Measurements from ENCODE around the gene OR5K3.

The OR5K3 gene, protein sequence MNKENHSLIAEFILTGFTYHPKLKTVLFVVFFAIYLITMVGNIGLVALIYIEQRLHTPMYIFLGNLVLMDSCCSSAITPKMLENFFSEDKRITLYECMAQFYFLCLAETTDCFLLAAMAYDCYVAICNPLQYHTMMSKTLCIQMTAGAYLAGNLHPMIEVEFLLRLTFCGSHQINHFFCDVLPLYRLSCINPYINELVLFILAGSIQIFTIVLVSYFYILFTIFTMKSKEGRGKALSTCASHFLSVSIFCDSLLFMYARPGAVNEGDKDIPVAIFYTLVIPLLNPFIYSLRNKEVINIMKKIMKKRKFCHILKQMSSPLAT

GRCh38 chr3:98390366-98390765 is at the start of gene OR5K3:
Gene OR5K3 (plus strand): TSS chr3:98390666. CDS start chr3:98390666, 0 bp downstream.
- in situ Hi-C loops (cut with MboI; ENCODE audit: low sequenced_read_pairs, unreplicated experiment) = no loop called here
- no peak for DNase-seq (ENCODE audit: low spot score)
- no peak for TF ChIP-seq CTCF (IDR thresholded peaks at IDR 0.05; ENCODE audit: borderline replicate concordance, control extremely low read depth, extremely low read depth, insufficient read depth, missing control alignments)

GRCh38 chr3:98341758-98342157 is 48.7 kb upstream of the OR5K3 start:
- in situ Hi-C loops (cut with MboI; ENCODE audit: low sequenced_read_pairs, unreplicated experiment) = loop anchor here (25.0 kb wide), 2 partner anchors 471 to 554 kb away; no protein-coding TSS in a partner anchor
- DNase-seq (ENCODE audit: low spot score) = no peak
- no peak for TF ChIP-seq CTCF (IDR thresholded peaks at IDR 0.05; ENCODE audit: borderline replicate concordance, control extremely low read depth, extremely low read depth, insufficient read depth, missing control alignments)

GRCh38 chr3:98343647-98344507 is 46.6 kb upstream of the OR5K3 start:
- peak; percentile 26 for DNase-seq (ENCODE audit: low spot score)
- in situ Hi-C loops (cut with MboI; ENCODE audit: low sequenced_read_pairs, unreplicated experiment) = loop anchor here (25.0 kb wide), 2 partner anchors 468 to 557 kb away; no protein-coding TSS in a partner anchor
- peak; percentile 65 for TF ChIP-seq CTCF (IDR thresholded peaks at IDR 0.05; ENCODE audit: borderline replicate concordance, control extremely low read depth, extremely low read depth, insufficient read depth, missing control alignments)

GRCh38 chr3:98350082-98350481 is 40.4 kb upstream of the OR5K3 start:
- no peak for DNase-seq (ENCODE audit: low spot score)
- in situ Hi-C loops (cut with MboI; ENCODE audit: low sequenced_read_pairs, unreplicated experiment) = loop anchor here (10.0 kb wide), 1 partner anchor 165 kb away; no protein-coding TSS in a partner anchor
- no peak for TF ChIP-seq CTCF (IDR thresholded peaks at IDR 0.05; ENCODE audit: borderline replicate concordance, control extremely low read depth, extremely low read depth, insufficient read depth, missing control alignments)

DNA sequence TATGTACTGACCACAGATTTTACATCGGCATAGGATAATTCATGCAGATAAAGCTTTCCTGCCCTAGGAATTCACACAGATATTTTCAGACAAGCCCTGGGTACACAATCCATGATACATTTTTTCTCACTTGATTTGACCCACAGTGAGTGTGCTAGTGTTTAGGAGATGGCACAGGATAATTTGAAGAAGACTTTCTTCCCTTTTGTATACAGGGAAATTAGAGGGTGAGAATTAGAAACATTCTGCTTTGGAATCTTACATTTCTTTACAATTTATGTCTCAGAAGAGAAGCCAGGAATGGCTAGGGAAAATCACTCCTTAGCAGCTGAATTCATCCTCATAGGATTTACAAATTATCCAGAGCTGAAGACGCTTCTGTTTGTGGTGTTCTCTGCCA is 36.9 kb upstream of the OR5K3 start, which contains the start of gene OR5K4:
OR5K4 (plus strand) TSS at position 301 of the 400 bp plus-strand sequence; CDS start at position 301, 0 bp downstream.
- in situ Hi-C loops (cut with MboI; ENCODE audit: low sequenced_read_pairs, unreplicated experiment) = loop anchor here (10.0 kb wide), 1 partner anchor 161 kb away; no protein-coding TSS in a partner anchor
- TF ChIP-seq CTCF (IDR thresholded peaks at IDR 0.05; ENCODE audit: borderline replicate concordance, control extremely low read depth, extremely low read depth, insufficient read depth, missing control alignments) = no peak
- no peak for DNase-seq (ENCODE audit: low spot score)

DNA sequence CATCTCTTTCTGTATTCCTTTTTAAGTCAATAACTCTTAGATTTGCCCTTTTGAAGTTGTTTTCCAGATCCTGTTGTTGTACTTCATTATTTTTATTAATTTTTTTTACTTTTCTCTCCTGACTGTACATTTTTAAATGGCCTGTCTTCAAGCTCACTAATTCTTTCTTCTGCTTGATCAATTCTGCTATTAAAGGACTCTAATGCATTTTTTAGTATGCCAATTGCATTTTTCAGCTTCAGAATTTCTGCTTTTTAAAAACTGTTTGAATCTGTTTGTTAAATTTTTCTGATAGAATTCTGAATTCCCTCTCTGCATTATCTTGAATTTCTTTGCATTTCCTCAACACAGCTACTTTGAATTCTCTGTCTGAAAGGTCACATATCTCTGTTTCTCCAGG is 31.2 kb upstream of the OR5K3 start:
- no peak for TF ChIP-seq CTCF (IDR thresholded peaks at IDR 0.05; ENCODE audit: borderline replicate concordance, control extremely low read depth, extremely low read depth, insufficient read depth, missing control alignments)
- in situ Hi-C loops (cut with MboI; ENCODE audit: low sequenced_read_pairs, unreplicated experiment) = loop anchor here (10.0 kb wide), 1 partner anchor 156 kb away; no protein-coding TSS in a partner anchor
- DNase-seq (ENCODE audit: low spot score) = no peak
